GM13977 (cell line): ENCODE data around the gene C19orf18.

Experiments used
- DNase-seq: peaks from one replicate; pipeline ENCODE4 v3.0.0; 2012; ENCODE audit warnings: low spot score
- CTCF ChIP-seq: IDR thresholded peaks from 2 replicates; pipeline ENCODE4 v1.5.1; 2012; ENCODE audit warnings: mild to moderate bottlenecking, control low read depth; ENCODE audit not compliant: insufficient read depth; ENCODE audit errors: extremely low read depth, missing control alignments
- in situ Hi-C: fragments of 300-500 bp; cut with MboI; formaldehyde crosslinking; loops from one replicate; pipeline ENCODE4 v1.12.0; 2022; ENCODE audit warnings: low sequenced_read_pairs, low pct_unique_long_range_greater_than_20kb, mixed read lengths, inconsistent platforms; ENCODE audit not compliant: unreplicated experiment

The C19orf18 gene

GRCh38 chr19:57974434-57974833, at the start of gene C19orf18:
C19orf18 (minus strand) TSS chr19:57974534; CDS start chr19:57974432, 102 bp downstream.
- in situ Hi-C loops = no loop called here
- no peak for DNase-seq
- no peak for TF ChIP-seq CTCF

GRCh38 chr19:58022283-58022660, 47.9 kb upstream of the C19orf18 start:
- in situ Hi-C loops = no loop called here
- TF ChIP-seq CTCF = no peak
- no peak for DNase-seq

DNA sequence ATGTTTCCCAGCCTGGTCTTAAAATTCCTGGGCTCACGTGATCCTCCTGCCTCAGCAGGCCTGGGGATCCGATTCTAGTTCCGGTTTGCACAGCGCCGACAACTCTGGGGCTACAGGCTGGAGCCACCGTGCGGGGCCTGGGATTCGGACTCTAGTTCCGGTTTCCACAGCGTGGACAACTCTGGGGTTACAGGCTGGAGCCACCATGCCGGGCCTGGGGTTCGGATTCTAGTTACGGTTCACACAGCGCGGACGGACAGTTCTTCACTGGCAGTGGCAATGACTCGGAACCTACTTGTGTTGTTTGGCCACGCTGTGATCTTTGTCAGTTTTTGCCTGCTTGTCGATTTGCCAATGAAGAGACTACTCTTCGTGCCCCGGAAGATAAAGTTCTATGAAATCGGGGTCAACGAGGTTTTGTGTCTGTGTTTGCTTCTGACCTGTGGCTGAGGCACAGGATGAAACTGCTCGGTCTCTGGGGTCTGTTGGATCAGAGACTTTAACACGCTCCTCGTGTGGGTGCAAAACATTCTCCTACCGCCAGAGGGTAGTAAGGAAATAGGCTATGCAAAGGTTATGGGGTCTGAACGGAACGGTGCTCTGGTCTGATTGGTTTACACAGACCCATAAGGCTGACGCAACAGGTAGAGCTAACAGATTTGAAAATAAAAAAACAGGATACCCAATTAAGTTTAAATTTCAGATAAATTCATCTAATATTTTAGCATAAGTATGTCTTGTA, 47.4 kb upstream of the C19orf18 start:
- DNase-seq = peak; percentile 50
- peak; percentile 6 for TF ChIP-seq CTCF
- in situ Hi-C loops = no loop called here

DNA sequence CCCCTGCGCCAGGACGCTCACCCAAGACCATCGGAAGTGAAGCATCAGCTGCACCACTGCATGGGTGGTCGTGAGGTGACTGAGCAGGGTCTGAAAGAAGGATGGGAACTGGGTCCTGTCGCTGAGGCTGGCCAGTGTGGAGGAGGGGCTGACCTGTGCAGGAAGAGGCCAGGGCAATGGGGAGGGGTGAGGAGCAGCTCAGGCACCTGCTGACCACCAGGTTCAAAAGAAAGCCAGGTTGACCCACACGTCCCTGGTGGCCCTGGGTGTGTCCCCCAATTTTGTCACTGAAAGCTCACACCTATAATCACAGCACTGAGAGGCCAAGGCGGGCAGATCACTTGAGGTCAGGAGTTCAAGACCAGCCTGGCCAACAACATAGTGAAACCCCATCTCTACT, 45.8 kb upstream of the C19orf18 start:
- in situ Hi-C loops = no loop called here
- DNase-seq = no peak
- TF ChIP-seq CTCF = no peak

DNA sequence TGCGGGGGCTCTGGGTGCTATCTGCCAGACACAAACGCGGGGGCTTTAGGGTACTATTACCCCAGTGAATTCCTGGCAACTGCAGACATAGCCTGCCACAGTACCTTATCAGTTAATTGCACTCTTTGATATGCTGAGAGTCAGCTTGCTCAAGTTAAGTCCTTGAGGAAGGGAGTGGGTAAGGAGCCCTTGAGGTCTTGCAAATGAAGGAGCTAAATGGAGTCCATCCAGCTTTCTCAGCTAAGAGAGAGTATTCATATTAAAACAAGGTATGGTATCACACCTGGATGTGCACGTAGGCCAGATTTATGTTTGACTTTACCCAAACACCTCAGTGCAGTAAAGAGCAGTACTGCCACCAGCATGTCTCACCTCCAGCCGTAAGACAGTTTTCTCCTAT, 39.8 kb upstream of the C19orf18 start:
- no peak for TF ChIP-seq CTCF
- in situ Hi-C loops = no loop called here
- no peak for DNase-seq

- TF ChIP-seq CTCF = no peak
- in situ Hi-C loops = no loop called here
- no peak for DNase-seq
These were observed 36.2 kb upstream of the C19orf18 start for GRCh38 chr19:58010507-58010906.

GRCh38 chr19:58009666-58010301, 35.5 kb upstream of the C19orf18 start:
- DNase-seq = peak; percentile 72
- in situ Hi-C loops = no loop called here
- TF ChIP-seq CTCF = no peak
